Endometrial microvascular endothelial cells (primary cell): Measurements from ENCODE around the gene SLC9B1. TPM values are rescaled to one million over a fixed set of nuclear protein-coding genes. Genes with fewer than 3 reads are reported as not detected.
"Not testable (repeated sequence)": the region's sequence is repeated elsewhere in the genome, so short reads cannot be mapped to it uniquely, and the experiment has no call there.

Experiments used
- in situ Hi-C: cut with HindIII; loops from 2 replicates; pipeline ENCODE4 v1.10.0; 2017; ENCODE audit warnings: low sequenced_read_pairs, low pct_unique_long_range_greater_than_20kb; ENCODE audit errors: inconsistent ontology term
- total RNA-seq: library from RNA; depleted of rRNA; stranded (reverse); fragments of >200 nt; gene quantifications from one replicate; pipeline ENCODE4 v1.2.3, GENCODE V29; 2015; ENCODE audit errors: inconsistent ontology term

SLC9B1 gene
- total RNA-seq, 1 donor from 2014 or later = not detected

DNA sequence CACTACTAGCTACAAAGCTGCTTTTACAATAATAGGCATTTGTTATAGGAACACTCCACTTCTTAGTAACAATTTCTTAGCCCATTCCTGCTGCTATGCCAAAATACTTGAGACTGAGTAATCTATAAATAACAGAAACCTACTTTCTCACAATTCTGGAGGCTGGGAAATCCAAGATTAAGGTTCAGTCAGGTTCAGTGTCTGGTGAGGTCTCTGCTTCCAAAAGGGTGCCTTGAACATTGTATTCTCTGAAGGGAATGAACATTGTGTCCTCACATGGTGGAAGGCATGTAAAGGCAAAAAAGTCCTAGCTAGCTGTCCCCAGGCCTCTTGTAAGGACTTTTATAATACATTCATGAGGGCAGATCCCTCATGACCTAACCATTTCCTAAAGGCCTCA, 7.0 kb downstream of the SLC9B1 start:
- in situ Hi-C loops = loop anchor here (25.0 kb wide), 1 partner anchor 400 kb away; no protein-coding TSS in a partner anchor

DNA sequence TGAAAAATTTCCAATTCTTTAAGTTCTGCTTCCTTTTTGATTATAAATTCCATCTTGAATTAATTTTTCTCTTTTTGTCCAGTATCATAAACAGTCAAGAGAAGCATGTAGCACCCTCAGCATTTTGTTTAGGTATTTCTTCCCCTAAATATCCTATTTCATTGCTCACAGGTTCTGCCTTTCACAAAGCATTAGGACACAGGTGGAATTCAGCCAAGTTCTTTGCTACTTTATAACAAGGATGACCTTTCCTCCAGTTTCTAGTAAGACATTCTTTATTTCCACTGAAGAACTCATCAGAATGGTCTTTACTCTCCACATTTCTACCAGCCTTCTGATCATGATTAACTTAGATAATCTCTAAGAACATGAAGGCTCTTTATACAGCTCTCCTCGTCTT, 7.4 kb downstream of the SLC9B1 start:
- in situ Hi-C loops = loop anchor here (25.0 kb wide), 1 partner anchor 400 kb away; no protein-coding TSS in a partner anchor

DNA sequence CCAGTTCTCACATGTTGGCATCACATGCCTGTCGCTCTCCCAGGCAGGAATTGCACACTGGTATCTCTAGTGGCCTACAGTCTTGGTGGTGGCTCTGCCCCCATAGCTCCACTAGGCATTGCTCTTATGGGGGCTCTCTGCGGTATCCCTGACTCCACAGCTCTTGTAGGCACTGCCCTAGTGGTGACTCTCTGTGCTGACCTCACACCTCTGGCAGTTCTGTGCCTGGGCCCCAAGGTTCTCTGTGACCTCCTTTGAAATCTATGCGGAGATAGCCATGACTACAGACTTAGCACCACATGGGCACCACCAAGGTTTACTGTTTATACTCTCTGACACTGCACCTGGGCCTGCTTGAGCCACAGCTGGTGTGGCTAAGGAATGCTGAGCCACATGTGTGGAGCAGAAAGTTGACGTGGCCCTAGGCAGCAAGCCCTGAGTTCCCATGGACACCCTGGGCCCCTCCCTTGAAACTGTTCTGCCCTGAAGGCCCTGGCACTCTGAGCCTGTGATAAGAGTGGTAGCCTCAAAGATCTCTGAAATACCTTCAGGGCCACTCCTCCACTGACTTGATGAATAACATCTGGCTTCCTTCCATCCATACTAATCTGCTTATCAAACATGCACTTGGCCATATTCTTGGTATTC, 8.0 kb downstream of the SLC9B1 start:
- in situ Hi-C loops = loop anchor here (25.0 kb wide), 1 partner anchor 399 kb away; no protein-coding TSS in a partner anchor

DNA sequence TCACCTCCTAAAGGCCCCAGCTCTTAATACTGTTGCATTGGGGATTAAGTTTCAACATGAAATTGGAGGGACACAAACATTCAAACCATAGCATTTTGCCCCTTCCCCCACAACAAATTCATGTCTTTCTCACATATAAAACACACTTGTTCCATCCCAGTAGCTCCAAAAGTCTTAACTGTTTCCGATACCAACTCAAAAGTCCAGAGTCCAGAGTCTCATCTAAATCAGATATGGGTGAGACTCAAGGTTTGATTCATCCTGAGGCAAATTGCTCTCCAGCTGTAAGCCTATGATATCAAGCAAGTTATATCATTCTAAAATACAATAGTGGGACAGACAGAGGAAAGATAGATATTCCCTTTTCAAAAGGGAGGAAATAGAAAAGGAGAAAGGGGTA, 8.7 kb downstream of the SLC9B1 start:
- in situ Hi-C loops = loop anchor here (25.0 kb wide), 1 partner anchor 399 kb away; no protein-coding TSS in a partner anchor

DNA sequence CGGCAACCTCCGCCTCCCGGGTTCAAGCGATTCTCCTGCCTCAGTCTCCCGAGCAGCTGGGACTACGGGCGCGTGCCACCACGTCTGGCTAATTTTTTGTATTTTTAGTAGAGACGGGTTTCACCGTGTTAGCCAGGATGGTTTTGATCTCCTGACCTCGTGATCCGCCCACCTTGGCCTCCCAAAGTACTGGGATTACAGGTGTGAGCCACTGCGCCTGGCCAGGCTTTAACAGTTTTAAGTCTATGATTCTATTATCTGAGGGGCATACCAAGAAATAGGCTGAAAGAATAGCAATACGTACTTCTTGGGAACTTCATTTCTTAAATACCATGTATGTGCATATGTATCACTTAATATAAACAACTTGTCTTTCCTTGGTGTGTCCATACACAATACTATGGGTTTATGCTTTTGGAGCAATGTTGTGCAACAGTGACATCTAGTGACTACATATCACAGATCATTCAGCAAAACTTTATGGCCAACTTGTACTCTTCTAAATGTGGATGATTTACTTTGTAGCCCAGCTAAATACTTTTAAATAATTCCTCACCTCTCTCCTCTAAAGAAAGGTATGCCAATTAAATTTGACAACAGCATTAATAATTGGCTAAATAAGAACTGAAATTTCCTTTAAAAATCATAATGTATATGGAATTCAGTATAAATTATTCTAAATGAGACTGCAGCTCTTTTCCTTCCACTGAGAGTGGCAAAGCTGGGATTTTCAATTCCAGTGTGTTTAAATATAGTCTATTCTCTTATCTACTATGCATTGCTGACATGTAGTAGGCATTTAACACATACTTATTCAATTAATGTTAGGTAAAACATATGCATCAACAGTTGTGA, 10.4 kb downstream of the SLC9B1 start:
- in situ Hi-C loops = loop anchor here (25.0 kb wide), 1 partner anchor 397 kb away; no protein-coding TSS in a partner anchor

DNA sequence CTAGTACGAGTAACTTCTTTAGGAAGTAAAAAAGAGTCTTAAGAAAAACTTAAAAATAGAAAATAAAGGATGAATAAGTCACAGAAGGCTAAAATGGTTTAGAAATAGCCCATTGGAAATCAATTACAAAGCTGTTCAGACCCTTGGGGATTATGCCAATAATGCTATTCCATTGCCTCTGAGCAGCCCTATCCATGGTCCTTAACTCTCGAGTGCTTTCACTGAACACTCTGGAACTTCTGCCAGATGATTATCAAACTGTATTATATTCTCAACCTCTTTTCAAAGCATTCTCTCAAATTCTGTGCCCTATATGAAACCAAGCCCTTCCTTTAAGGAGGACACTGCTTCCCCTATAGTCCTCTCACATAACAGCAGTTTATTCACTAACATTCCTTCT, 17.0 kb downstream of the SLC9B1 start:
- in situ Hi-C loops = loop anchor here (25.0 kb wide), 1 partner anchor 390 kb away; no protein-coding TSS in a partner anchor

DNA sequence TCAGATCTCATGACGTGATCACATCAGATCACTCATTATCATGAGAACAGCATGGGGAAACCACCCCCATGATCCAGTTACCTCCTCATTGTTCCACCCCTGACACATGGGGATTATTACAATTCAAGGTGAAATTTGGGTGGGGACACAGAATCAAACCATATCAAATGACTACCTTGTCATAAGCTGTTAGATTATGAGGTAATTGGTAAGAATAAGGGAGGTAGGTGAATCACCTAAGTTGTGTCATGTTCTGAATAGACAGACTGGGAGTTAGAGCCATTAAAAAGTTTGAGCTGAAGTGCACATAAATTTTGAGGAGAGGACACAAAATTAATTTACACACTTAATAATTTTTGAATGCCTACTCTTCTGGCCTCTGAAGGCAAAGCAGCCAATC, 24.7 kb downstream of the SLC9B1 start:
- in situ Hi-C loops = no loop called here

DNA sequence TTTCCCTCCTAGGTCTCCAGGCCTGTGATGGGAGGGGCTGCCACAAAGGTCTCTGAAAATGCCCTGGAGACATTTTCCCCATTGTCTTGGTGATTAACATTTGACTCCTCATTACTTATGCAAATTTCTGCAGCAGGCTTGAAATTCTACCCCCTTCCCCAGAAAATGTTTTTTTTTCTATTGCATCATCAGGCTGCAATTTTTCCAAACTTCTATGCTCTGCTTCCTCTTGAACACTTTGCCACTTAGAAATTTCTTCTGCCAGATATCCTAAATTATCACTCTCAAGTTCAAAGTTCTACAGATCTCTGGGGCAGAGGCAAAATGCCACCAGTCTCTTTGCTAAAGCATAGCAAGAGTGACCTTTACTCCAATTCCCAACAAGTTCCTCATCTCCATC, 25.5 kb downstream of the SLC9B1 start:
- in situ Hi-C loops = not testable (repeated sequence)

DNA sequence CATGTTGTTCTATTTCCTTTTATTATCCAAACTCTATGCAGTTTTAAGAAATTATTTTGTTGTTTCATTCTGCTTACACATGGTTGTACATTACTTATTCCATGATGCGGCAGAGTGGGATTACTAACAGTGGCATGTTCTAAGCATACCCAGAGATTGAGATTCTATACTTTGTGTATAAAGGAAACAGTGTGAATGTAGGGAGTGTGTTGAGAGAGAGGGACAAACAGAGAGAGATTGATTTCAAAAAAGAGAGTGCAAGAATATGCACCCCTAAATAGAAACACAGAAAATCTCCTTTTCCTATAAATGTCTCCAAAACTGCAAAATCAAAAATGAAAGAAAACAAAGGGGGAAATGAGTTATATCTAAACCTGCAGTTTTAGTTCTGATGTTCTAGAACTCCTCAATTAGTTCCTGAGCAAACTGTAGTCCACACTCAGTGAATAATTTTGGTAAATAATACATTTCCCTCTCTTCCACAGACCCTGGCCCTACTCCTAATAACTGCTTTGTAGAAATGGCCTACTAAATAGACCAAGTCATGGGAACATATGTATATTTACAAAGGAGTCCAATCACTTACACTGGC, 31.0 kb downstream of the SLC9B1 start:
- in situ Hi-C loops = no loop called here

DNA sequence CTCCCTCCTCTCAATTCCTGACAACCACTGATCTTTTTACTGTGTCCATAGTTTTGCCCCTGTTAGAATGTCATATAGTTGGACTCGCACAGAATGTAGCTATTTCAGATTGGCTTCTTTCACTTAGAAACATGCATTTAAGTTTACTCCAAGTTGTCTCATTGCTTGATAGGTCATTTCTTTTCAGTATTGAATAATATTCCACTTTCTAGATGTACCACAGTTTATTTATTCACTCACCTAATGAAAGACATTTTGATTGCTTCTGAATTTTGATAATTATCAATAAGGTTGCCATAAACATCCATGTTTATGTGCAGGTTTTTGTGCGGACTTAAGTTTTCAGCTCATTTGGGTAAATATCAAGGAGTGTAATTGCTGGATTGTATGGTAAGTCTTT, 38.5 kb downstream of the SLC9B1 start:
- in situ Hi-C loops = no loop called here

DNA sequence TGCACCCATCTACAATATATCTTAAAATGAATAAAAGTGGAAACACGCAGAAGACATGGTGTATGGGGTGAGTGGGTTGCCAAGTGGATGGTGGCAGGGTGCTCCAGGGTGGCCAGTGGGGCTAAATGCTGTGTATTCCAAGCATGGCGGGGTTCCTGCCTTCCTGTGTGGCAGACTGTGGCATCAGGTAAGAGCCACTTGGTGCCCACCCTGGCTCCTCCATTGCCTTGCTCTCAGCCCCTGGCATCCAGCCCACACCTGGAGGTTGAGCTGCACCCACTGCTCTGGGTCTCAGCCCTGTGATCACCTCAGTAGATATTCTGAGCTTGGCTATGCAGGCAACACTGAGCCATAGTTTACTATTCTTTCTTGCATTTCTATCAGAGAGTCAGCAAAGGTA, 57.7 kb downstream of the SLC9B1 start:
- in situ Hi-C loops = not testable (repeated sequence)

DNA sequence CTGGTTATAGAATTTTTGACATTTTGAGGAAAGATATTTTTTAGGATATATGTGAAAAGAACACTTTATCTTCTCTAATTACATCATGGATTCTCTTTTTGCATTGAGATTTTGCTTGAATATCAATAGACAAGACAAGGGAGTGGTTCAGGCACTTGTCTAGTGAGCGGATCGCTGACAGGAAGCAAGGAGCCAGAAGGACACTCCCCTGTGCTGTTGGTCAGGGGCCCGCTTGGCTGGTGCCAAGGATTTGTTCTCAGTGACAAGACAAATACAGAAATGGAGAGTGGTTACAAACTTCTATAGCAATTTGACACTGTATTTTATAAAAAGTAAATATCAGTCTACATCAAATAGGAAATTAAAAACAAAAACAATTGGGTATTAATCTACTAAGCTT, 60.0 kb downstream of the SLC9B1 start:
- in situ Hi-C loops = no loop called here

DNA sequence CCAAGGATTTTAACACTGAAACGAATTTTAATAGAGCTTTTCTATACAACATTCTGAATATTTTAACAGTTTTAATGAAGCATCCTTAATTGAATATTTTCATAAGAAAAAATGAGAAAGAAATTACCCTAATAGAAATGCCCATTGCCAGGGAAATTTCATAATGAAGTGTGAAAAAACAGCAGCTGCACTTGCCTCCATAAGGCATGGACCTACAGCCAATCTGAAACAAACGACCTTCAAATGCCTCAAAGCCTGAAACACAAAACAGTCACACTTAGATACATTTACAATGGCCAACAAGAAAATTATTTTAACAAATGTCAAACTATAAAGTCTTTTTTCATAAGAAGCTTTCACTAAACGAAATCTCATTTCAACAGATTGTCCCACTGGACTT, 74.4 kb downstream of the SLC9B1 start:
- in situ Hi-C loops = no loop called here

DNA sequence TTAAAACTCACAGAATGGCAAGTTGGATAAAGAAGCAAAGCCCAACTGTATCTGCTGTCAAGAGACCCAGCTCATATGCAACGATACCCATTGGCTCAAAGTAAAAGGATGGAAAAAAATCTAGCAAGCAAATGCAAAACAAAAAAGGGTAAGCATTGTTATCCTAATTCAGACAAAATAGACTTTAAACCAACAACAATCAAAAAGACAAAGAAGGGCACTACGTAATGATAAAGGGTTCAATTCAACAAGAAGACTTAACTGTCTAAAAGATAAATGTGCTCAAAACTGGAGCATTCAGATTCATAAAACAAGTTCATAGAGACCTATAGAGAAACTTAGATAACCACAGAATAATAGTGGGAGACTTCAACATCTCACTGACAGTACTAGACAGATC, 81.4 kb downstream of the SLC9B1 start:
- in situ Hi-C loops = not testable (repeated sequence)

DNA sequence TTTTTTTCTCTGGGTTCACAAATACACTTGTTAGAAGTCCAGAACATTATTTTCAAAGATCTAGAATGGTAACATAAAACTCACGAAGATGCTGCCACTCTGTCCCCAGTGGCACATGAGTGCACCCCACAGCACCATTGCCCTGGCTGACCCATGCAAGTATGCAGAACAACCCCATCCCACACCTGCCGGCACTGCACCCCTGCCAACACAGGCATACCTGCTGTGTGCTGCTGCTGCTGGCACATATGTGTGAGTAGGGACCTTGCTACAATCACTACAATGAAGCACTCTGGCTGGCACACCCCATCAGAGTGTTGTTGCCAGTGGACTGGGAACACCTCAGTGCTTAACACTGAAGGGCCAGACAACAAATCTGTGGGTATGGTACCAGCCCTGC, 83.8 kb downstream of the SLC9B1 start:
- in situ Hi-C loops = no loop called here

DNA sequence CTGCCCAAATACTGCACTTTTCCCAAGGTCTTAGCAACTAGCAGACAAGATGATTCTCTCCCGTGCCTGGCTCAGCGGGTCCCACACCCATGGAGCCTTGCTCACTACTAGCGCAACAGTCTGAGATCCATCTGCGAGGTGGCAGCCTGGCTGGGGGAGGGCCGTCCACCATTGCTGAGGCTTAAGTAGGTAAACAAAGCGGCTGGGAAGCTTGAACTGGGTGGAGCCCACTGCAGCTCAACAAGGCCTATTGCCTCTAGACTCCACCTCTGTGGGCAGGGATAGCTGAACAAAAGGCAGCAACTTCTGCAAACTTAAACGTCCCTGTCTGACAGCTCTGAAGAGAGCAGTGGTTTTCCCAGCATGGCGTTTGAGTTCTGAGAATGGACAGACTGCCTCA, 99.8 kb downstream of the SLC9B1 start:
- in situ Hi-C loops = not testable (repeated sequence)

DNA sequence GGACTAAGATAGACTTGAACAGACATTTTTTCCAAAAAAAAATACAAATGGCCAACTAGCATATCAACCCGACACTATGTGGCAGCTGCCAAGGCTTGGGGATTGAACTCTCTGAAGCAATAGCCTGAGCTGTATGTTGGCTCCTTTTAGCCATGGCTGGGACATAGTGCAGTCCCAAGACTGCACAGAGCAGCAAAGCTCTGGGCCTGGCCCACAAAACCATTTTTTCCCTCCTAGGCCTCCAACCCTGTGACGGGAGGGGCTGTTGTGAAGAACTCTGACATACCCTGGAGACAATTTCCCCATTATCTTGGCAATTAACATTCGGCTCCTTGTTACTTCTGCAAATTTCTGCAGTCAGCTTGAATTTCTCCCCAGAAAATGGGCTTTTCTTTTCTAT, 100.6 kb downstream of the SLC9B1 start:
- in situ Hi-C loops = no loop called here

DNA sequence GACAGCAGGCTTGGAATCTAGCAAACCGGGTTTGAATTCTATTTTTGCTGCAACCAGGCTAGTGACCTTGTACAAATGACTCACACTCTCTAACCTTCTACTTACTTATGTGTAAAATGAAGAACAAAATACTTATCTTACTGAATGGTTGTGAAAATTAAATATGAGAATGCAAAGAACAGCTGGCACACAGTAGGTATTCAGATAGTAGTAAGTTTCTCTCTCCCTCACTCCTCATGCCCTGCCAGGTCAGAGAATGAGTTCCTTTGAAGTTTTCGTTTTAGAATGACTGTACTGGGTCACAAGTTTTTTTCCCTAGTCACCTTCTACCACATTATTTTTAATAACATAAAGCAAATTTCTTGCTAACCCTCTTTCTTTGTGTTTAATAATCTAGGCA, 117.7 kb downstream of the SLC9B1 start:
- in situ Hi-C loops = no loop called here

DNA sequence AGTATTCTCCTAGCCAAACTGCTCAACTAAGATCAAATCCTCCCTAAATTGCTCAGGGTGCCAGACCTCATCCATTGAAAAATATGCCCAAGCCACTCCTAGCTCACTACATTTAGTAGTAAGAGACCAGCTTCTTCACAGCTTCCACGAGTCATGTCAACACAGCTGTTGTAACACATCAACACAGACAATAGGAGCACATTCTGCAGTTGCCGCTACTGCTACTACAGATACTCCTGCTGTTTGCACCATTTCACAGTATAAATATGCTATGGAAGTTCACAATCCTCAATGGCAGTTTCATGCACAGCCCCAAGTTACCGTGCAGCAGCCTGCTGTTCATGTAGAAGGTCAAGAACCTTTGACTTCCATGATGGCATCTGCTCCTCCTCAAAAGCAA, 121.9 kb downstream of the SLC9B1 start:
- in situ Hi-C loops = not testable (repeated sequence)

DNA sequence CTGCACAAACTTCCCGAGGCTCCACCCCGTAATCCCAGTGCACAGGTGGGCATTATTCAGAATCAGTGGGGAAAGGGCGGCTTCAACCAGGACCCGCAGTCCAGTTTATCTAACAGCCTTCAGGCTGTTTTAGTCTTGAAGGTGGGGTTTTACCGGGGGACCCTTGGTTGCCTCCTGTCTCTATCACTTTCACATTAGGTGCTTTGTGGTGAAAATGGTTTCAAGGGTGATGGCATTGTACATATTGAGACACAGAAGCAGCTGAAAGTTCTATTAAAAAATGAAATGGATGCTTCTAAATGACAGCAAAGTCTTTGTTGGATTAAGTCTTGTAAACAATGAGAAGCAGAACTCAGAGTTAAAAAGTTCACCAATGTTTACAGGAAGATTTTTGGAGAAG, 123.0 kb downstream of the SLC9B1 start:
- in situ Hi-C loops = not testable (repeated sequence)
